Activated naive CD8-positive, alpha-beta T cell (primary cell): ENCODE measurements around the gene SETX.

Experiments
- H3K27ac Mint-ChIP-seq: one replicate; pipeline ENCODE4 v1.8.0; 2021; ENCODE audit warnings: mixed read lengths
- H3K27me3 Mint-ChIP-seq: one replicate; pipeline ENCODE4 v1.8.0; 2021; ENCODE audit warnings: mixed read lengths
- H3K36me3 Mint-ChIP-seq: one replicate; pipeline ENCODE4 v1.8.0; 2021; ENCODE audit warnings: mixed read lengths
- H3K4me1 Mint-ChIP-seq: one replicate; pipeline ENCODE4 v1.8.0; 2021; ENCODE audit warnings: low read depth, mixed read lengths
- H3K4me3 Mint-ChIP-seq: one replicate; pipeline ENCODE4 v1.8.0; 2021; ENCODE audit warnings: mild to moderate bottlenecking, mixed read lengths
- H3K9me3 Mint-ChIP-seq: one replicate; pipeline ENCODE4 v1.8.0; 2021; ENCODE audit warnings: low read depth, mixed read lengths

SETX gene

GRCh38 chr9:132235125-132235524, 119.7 kb downstream of the SETX start:
- no peak overlapping the region for H3K4me3 Mint-ChIP-seq
- no peaks in the 10 kb centered on the region for H3K36me3 Mint-ChIP-seq
- H3K27ac Mint-ChIP-seq = no peak overlapping the region
- no peaks in the 10 kb centered on the region for H3K9me3 Mint-ChIP-seq
- peaks cover 3% of the 10 kb centered on the region for H3K4me1 Mint-ChIP-seq
- no peaks in the 10 kb centered on the region for H3K27me3 Mint-ChIP-seq

GRCh38 chr9:132234535-132234934, 120.3 kb downstream of the SETX start:
- Mint-ChIP-seq H3K27me3 (no peaks in the 10 kb centered on the region), H3K9me3 (no peaks in the 10 kb centered on the region), H3K4me1 (peaks cover 3% of the 10 kb centered on the region), H3K4me3 (no peak overlapping the region), H3K36me3 (no peaks in the 10 kb centered on the region), H3K27ac (no peak overlapping the region)

GRCh38 chr9:132233138-132233537, 121.6 kb downstream of the SETX start:
- Mint-ChIP-seq H3K27me3 (no peaks in the 10 kb centered on the region), H3K4me3 (no peak overlapping the region), H3K4me1 (peaks cover 5% of the 10 kb centered on the region), H3K36me3 (no peaks in the 10 kb centered on the region), H3K27ac (no peak overlapping the region), H3K9me3 (no peaks in the 10 kb centered on the region)

DNA sequence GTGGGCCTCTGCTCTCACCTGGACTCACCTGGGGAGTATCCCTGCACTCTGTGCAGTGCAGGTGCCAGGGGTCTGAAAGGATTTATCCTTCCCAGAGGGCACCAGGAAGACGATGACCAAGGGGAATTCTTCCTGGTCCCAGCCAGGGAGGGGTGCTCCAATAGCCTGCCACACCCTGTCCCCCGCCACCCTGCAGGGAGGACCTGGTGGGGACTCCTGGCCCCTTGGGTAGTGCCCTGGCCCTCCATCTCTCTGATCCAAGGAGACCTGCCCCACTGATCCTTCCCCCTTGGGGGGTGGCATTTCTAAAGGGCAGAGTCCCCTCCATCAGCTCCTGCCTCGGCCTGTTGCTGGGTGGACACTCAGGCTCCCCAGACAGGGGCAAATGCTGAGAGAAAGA, 122.3 kb downstream of the SETX start:
- Mint-ChIP-seq H3K36me3 (no peaks in the 10 kb centered on the region), H3K4me1 (peaks cover 5% of the 10 kb centered on the region), H3K4me3 (no peak overlapping the region), H3K27ac (no peak overlapping the region), H3K9me3 (no peaks in the 10 kb centered on the region), H3K27me3 (no peaks in the 10 kb centered on the region)

GRCh38 chr9:132231019-132231701, 123.6 kb downstream of the SETX start:
- H3K27ac Mint-ChIP-seq = no peak overlapping the region
- no peak overlapping the region for H3K4me3 Mint-ChIP-seq
- peaks cover 3% of the 10 kb centered on the region for H3K4me1 Mint-ChIP-seq
- no peaks in the 10 kb centered on the region for H3K27me3 Mint-ChIP-seq
- H3K36me3 Mint-ChIP-seq = no peaks in the 10 kb centered on the region
- no peaks in the 10 kb centered on the region for H3K9me3 Mint-ChIP-seq

- Mint-ChIP-seq H3K27me3 (no peaks in the 10 kb centered on the region), H3K27ac (no peak overlapping the region), H3K36me3 (no peaks in the 10 kb centered on the region), H3K9me3 (no peaks in the 10 kb centered on the region), H3K4me3 (no peak overlapping the region), H3K4me1 (peaks cover 3% of the 10 kb centered on the region)
These were observed 124.2 kb downstream of the SETX start for GRCh38 chr9:132230605-132231004.

- no peaks in the 10 kb centered on the region for H3K27me3 Mint-ChIP-seq
- H3K9me3 Mint-ChIP-seq = no peaks in the 10 kb centered on the region
- peaks cover 3% of the 10 kb centered on the region for H3K4me1 Mint-ChIP-seq
- no peak overlapping the region for H3K27ac Mint-ChIP-seq
- H3K4me3 Mint-ChIP-seq = no peak overlapping the region
- H3K36me3 Mint-ChIP-seq = no peaks in the 10 kb centered on the region
These were observed 126.7 kb downstream of the SETX start for GRCh38 chr9:132228062-132228461.

DNA sequence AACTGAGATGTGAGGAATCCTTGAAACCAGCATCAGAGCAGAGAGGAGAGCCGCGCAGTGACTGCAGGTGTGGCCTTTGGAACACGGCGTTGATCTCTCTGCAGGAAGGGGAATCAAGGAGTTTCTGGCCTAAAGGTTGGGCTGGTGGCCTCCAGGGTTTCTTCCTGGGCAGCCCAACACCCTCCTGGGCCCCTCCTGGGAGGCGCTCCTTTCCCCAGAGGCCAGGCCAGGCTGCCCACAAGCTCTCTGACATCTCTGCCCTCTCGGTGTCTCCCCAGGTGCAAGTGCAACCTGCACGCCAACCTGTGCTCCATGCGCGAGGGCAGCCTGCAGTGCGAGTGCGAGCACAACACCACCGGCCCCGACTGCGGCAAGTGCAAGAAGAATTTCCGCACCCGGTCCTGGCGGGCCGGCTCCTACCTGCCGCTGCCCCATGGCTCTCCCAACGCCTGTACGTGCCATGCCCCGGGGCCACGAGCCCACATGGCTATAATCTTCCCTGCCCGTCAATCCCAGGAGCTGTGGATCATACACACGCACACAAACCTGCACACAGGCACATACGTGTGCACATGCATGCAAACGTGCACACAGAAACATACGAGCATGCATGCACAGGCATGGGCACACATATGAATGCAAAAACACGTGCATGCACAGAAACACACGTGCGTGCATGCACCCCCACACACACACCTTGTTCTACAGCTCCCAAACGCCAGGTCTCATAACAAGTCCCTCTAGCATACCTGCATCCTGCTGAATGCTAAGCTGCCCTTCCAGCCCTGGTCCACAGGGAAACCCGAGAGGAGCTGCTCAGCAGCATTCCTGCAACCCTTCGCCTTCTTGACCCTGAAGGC, 128.0 kb downstream of the SETX start:
- Mint-ChIP-seq H3K4me1 (peaks cover 3% of the 10 kb centered on the region), H3K9me3 (no peaks in the 10 kb centered on the region), H3K27me3 (no peaks in the 10 kb centered on the region), H3K4me3 (no peak overlapping the region), H3K36me3 (no peaks in the 10 kb centered on the region), H3K27ac (no peak overlapping the region)

- Mint-ChIP-seq H3K9me3 (no peaks in the 10 kb centered on the region), H3K36me3 (no peaks in the 10 kb centered on the region)
These were observed 130.1 kb downstream of the SETX start for GRCh38 chr9:132224645-132225044.

DNA sequence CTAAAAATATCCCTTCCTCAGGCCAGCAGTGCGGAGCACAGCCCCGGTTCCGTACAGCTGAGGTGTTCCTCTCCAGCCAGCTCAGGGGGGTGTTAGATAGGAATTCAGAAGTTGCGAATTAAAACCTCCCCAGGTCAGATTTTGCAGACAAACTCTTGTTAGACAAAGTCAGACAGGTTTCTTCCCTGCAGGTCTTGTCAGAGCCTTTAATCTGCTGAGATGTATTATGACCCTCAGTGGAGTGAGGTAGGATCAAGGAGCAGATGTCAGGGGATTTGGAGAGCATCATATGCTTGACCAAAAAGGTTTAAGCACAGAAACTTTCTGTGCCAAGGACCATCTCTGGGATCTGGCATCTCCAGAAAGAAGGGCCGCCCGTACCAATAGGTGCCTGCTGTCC, 132.8 kb downstream of the SETX start:
- Mint-ChIP-seq H3K27ac (no peak overlapping the region), H3K9me3 (no peaks in the 10 kb centered on the region), H3K36me3 (no peaks in the 10 kb centered on the region), H3K4me3 (no peak overlapping the region), H3K27me3 (no peaks in the 10 kb centered on the region), H3K4me1 (no peaks in the 10 kb centered on the region)

More at GRCh38 chr9:132224645-132225044, 130.1 kb downstream of the SETX start:
- Mint-ChIP-seq H3K4me1 (peaks cover 3% of the 10 kb centered on the region), H3K27ac (no peak overlapping the region), H3K27me3 (no peaks in the 10 kb centered on the region), H3K4me3 (no peak overlapping the region)

- Mint-ChIP-seq H3K4me1 (no peaks in the 10 kb centered on the region), H3K27ac (no peak overlapping the region), H3K27me3 (no peaks in the 10 kb centered on the region), H3K4me3 (no peak overlapping the region), H3K36me3 (no peaks in the 10 kb centered on the region), H3K9me3 (no peaks in the 10 kb centered on the region)
These were observed 136.6 kb downstream of the SETX start for GRCh38 chr9:132218208-132218607.

DNA sequence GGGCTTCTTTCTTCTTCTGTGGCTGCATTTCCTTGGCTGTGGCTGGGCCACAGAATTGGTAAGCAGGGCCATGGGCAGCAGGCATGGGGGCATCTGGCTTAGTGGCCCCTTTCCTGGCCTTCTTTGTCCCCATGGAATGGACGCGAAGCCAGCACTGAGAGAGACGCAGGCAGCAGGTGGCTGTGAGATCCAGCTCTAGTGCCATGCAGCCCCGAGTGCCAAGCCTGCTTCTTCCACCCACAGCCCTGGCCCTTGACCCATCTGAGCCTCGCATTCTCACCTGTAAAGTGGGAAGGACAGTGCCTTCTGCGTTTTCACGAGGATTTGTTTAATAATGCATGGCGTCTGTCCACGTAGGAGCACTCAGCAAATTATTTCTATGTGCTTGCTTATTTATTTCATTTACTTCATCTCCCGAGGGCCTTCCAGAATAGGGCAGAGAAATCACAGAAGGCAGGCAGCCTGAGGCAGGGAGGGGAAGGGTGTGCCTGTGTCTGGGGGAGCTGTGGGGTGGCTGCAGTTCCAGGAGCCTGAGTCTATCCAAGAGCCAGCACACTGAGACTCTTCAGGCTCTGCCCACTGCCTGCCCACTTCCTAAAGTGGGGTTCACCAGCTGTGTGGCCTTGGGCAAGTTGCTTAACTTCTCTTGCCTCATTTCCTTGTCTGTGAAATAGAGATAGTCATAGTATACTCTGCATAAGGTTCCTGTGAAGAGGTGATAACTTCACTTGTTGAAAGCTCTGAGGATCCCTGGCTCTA, 137.7 kb downstream of the SETX start:
- no peaks in the 10 kb centered on the region for H3K36me3 Mint-ChIP-seq
- H3K9me3 Mint-ChIP-seq = no peaks in the 10 kb centered on the region
- no peak overlapping the region for H3K27ac Mint-ChIP-seq
- H3K27me3 Mint-ChIP-seq = no peaks in the 10 kb centered on the region
- H3K4me1 Mint-ChIP-seq = no peaks in the 10 kb centered on the region
- H3K4me3 Mint-ChIP-seq = no peak overlapping the region

DNA sequence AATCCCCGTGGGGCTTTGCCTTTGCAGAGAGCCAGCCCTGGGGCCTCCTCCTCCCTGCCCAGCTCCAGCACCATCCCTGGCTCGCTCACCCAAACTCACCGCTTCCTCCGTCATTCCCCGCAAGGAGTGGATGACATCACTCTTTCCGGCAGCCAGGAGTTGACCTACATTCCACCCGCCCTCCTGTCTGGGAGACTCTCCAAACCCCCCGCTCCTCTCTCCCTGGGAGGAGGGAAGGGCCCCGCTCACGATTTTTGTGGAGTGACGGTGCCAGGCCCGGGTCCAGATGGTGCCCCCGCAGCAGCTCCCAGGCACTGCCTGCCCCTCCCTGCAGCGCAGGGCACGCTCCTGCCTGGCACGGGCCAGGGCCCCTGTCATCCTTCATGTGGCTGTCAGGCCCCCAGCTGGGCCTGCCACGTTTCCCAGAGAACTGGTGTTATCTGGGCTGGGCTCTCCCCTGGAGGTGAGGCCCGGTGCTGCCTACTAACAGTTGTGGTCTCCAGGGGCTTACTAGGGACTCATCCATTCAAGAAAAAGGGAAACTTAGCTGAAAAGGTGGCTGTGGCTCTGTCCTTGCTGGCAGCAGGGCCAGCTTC, 140.7 kb downstream of the SETX start:
- H3K9me3 Mint-ChIP-seq = no peaks in the 10 kb centered on the region
- no peaks in the 10 kb centered on the region for H3K4me1 Mint-ChIP-seq
- H3K4me3 Mint-ChIP-seq = no peak overlapping the region
- H3K27me3 Mint-ChIP-seq = no peaks in the 10 kb centered on the region
- H3K27ac Mint-ChIP-seq = no peak overlapping the region
- no peaks in the 10 kb centered on the region for H3K36me3 Mint-ChIP-seq

DNA sequence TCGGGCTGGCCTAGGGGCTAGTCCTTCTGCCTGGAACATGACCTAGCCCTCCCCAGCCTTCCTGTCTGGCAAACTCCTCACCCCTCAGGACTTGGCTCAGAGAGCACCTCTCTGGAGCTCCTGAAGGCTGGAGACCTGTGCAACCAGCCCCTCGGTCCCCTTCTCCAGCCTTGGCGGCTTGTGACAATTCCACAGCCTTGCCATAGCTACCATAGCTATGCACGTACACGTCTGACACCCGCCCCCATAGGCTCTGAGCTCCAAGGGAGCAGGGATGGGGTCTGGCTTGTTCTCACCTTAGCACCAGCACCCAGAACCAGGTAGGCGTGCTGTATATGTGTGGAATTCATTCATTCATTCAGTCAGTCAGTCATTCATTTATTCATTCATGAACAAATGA, 143.2 kb downstream of the SETX start:
- Mint-ChIP-seq H3K4me3 (no peak overlapping the region), H3K9me3 (no peaks in the 10 kb centered on the region), H3K27me3 (no peaks in the 10 kb centered on the region), H3K36me3 (no peaks in the 10 kb centered on the region), H3K4me1 (no peaks in the 10 kb centered on the region), H3K27ac (no peak overlapping the region)
